GM13976 (cell line): ENCODE results near the gene ARID5B.
A peak's percentile ranks its signal among the peaks of the same experiment; 100 is the strongest.

ENCODE experiments used
- DNase-seq: peaks from one replicate; pipeline ENCODE4 v3.0.0; 2012; ENCODE audit warnings: low spot score
- CTCF ChIP-seq: IDR thresholded peaks from 2 replicates; pipeline ENCODE4 v1.5.1; 2012; ENCODE audit warnings: borderline replicate concordance, mild to moderate bottlenecking; ENCODE audit not compliant: insufficient read depth; ENCODE audit errors: extremely low read depth, missing control alignments, control extremely low read depth
- in situ Hi-C: fragments of 300-500 bp; cut with MboI; formaldehyde crosslinking; loops from one replicate; pipeline ENCODE4 v1.12.0; 2022; ENCODE audit warnings: low sequenced_read_pairs, mixed read lengths, inconsistent platforms; ENCODE audit not compliant: unreplicated experiment

The ARID5B gene

GRCh38 chr10:61960396-61961120 lies 59.1 kb downstream of the ARID5B start:
- in situ Hi-C loops = no loop called here
- no peak for TF ChIP-seq CTCF
- DNase-seq = no peak

- in situ Hi-C loops = no loop called here
- peak; percentile 43 for DNase-seq
- TF ChIP-seq CTCF = no peak
These were observed 59.8 kb downstream of the ARID5B start for GRCh38 chr10:61961278-61961677.

GRCh38 chr10:61962971-61963370 lies 61.5 kb downstream of the ARID5B start:
- no peak for TF ChIP-seq CTCF
- in situ Hi-C loops = no loop called here
- DNase-seq = no peak

- no peak for TF ChIP-seq CTCF
- DNase-seq = no peak
- in situ Hi-C loops = no loop called here
These were observed 62.2 kb downstream of the ARID5B start for GRCh38 chr10:61963669-61964058.

GRCh38 chr10:61964059-61964709 lies 62.7 kb downstream of the ARID5B start:
- TF ChIP-seq CTCF = no peak
- DNase-seq = no peak
- in situ Hi-C loops = no loop called here

- in situ Hi-C loops = no loop called here
- no peak for TF ChIP-seq CTCF
- no peak for DNase-seq
These were observed 63.6 kb downstream of the ARID5B start for GRCh38 chr10:61964949-61965702.
